H9 (cell line): ENCODE measurements around the gene PRSS56. TPM values are rescaled to one million over a fixed set of nuclear protein-coding genes. Genes with fewer than 3 reads are reported as not detected.

Experiments
- DNase-seq: peaks from one replicate; pipeline ENCODE4 v3.0.0-alpha.2; 2017
- H2AFZ ChIP-seq: one replicate; pipeline ENCODE4 v1.6.1; 2013; ENCODE audit warnings: mild to moderate bottlenecking, low read length, control low read depth, moderate library complexity
- H2AK5ac ChIP-seq: 2 replicates; pipeline ENCODE4 v1.6.1; 2013; ENCODE audit warnings: low read length, control low read depth, mixed read lengths; ENCODE audit not compliant: insufficient read length
- H2BK120ac ChIP-seq: one replicate; pipeline ENCODE4 v1.6.1; 2013; ENCODE audit warnings: low read depth, mild to moderate bottlenecking, low read length, control low read depth, inconsistent platforms; ENCODE audit not compliant: poor library complexity, severe bottlenecking
- H2BK12ac ChIP-seq: 2 replicates; pipeline ENCODE4 v1.6.1; 2013; ENCODE audit warnings: low read length, control low read depth, mixed read lengths, low read depth; ENCODE audit not compliant: insufficient read length
- H2BK15ac ChIP-seq: 2 replicates; pipeline ENCODE4 v1.6.1; 2013; ENCODE audit warnings: low read depth, low read length, control low read depth
- H2BK20ac ChIP-seq: one replicate; pipeline ENCODE4 v1.6.1; 2013; ENCODE audit warnings: low read depth, mild to moderate bottlenecking, low read length, control low read depth, inconsistent platforms; ENCODE audit not compliant: poor library complexity, severe bottlenecking
- H2BK5ac ChIP-seq: 2 replicates; pipeline ENCODE4 v1.6.1; 2013; ENCODE audit warnings: low read length, control low read depth, mixed read lengths; ENCODE audit not compliant: insufficient read length
- H3K14ac ChIP-seq: 2 replicates; pipeline ENCODE4 v1.6.1; 2013; ENCODE audit warnings: low read length, control low read depth; ENCODE audit not compliant: insufficient read depth
- H3K18ac ChIP-seq: 2 replicates; pipeline ENCODE4 v1.6.1; 2013; ENCODE audit warnings: low read depth, mild to moderate bottlenecking, mixed read lengths, low read length, control low read depth; ENCODE audit not compliant: insufficient read length
- H3K23ac ChIP-seq: 2 replicates; pipeline ENCODE4 v1.6.1; 2013; ENCODE audit warnings: low read length, control low read depth, mixed read lengths, low read depth; ENCODE audit not compliant: insufficient read length
- H3K23me2 ChIP-seq: 2 replicates; pipeline ENCODE4 v1.6.1; 2013; ENCODE audit warnings: low read depth, mild to moderate bottlenecking, mixed read lengths, low read length, control low read depth; ENCODE audit not compliant: insufficient read length, poor library complexity, severe bottlenecking
- H3K27ac ChIP-seq: 2 replicates; pipeline ENCODE4 v1.5.1; 2013; ENCODE audit warnings: low read length, control low read depth, mixed read lengths, low read depth; ENCODE audit not compliant: insufficient read length
- H3K27me3 ChIP-seq: 2 replicates; pipeline ENCODE4 v1.6.1; 2013; ENCODE audit warnings: low read length, control low read depth, inconsistent platforms; ENCODE audit not compliant: insufficient read depth
- H3K4ac ChIP-seq: 2 replicates; pipeline ENCODE4 v1.6.1; 2013; ENCODE audit warnings: low read depth, mild to moderate bottlenecking, control low read depth, inconsistent platforms, low read length, moderate library complexity
- H3K4me1 ChIP-seq: 2 replicates; pipeline ENCODE4 v1.6.1; 2013; ENCODE audit warnings: low read length, control low read depth, inconsistent platforms; ENCODE audit not compliant: insufficient read depth
- H3K4me2 ChIP-seq: 2 replicates; pipeline ENCODE4 v1.6.1; 2013; ENCODE audit warnings: low read length, control low read depth, mixed read lengths; ENCODE audit not compliant: insufficient read length, insufficient read depth
- H3K56ac ChIP-seq: 2 replicates; pipeline ENCODE4 v1.6.1; 2013; ENCODE audit warnings: low read depth, mild to moderate bottlenecking, mixed read lengths, low read length, control low read depth; ENCODE audit not compliant: insufficient read length
- H3K79me1 ChIP-seq: 2 replicates; pipeline ENCODE4 v1.6.1; 2013; ENCODE audit warnings: low read depth, mild to moderate bottlenecking, moderate library complexity, low read length, control low read depth, inconsistent platforms; ENCODE audit not compliant: insufficient read depth, poor library complexity, severe bottlenecking
- H3K79me2 ChIP-seq: 2 replicates; pipeline ENCODE4 v1.6.1; 2013; ENCODE audit warnings: low read length, control low read depth, inconsistent platforms; ENCODE audit not compliant: insufficient read depth
- H3K9ac ChIP-seq: 2 replicates; pipeline ENCODE4 v1.6.1; 2013; ENCODE audit warnings: low read length, control low read depth, mixed read lengths; ENCODE audit not compliant: insufficient read length; ENCODE audit errors: extremely low read depth
- H3K9me3 ChIP-seq: one replicate; pipeline ENCODE4 v1.6.1; 2013; ENCODE audit warnings: low read depth, low read length, inconsistent platforms; ENCODE audit not compliant: control insufficient read depth
- H3T11ph ChIP-seq: one replicate; pipeline ENCODE4 v1.6.1; 2013; ENCODE audit warnings: mild to moderate bottlenecking, low read length, control low read depth, inconsistent platforms
- H4K20me1 ChIP-seq: one replicate; pipeline ENCODE4 v1.6.1; 2013; ENCODE audit not compliant: control insufficient read depth, insufficient read length, insufficient read depth
- H4K5ac ChIP-seq: 2 replicates; pipeline ENCODE4 v1.6.1; 2013; ENCODE audit warnings: low read depth, mild to moderate bottlenecking, mixed read lengths, low read length, control low read depth; ENCODE audit not compliant: insufficient read length
- H4K8ac ChIP-seq: replicated peaks from 2 replicates; pipeline ENCODE4 v1.6.1; 2013; ENCODE audit warnings: low read length, control low read depth, mixed read lengths, low read depth; ENCODE audit not compliant: insufficient read length
- H4K91ac ChIP-seq: 2 replicates; pipeline ENCODE4 v1.6.1; 2013; ENCODE audit warnings: low read depth, mild to moderate bottlenecking, moderate library complexity, mixed read lengths, low read length, control low read depth; ENCODE audit not compliant: insufficient read length
- H3K27ac Mint-ChIP-seq, 3 experiments: 2 replicates in 2 of 3; 3 replicates in 1 of 3; pipeline ENCODE4 v1.8.0; 2020 to 2021; ENCODE audit warnings: mixed read lengths in 3 of 3, mild to moderate bottlenecking in 1 of 3, moderate library complexity in 1 of 3
- H3K27me3 Mint-ChIP-seq: 2 replicates; pipeline ENCODE4 v1.8.0; 2021; ENCODE audit warnings: low read depth, mild to moderate bottlenecking, moderate library complexity, mixed read lengths
- H3K36me3 Mint-ChIP-seq, 3 experiments: 2 replicates in 2 of 3; 3 replicates in 1 of 3; pipeline ENCODE4 v1.8.0; 2020 to 2021; ENCODE audit warnings: low read depth in 3 of 3, mixed read lengths in 3 of 3; ENCODE audit not compliant: insufficient read depth in 1 of 3
- H3K4me1 Mint-ChIP-seq, 2 experiments: 2 replicates each; pipeline ENCODE4 v1.8.0; 2020; ENCODE audit warnings: mixed read lengths in 2 of 2
- H3K4me3 Mint-ChIP-seq, 2 experiments: 2 replicates in 1 of 2; 3 replicates in 1 of 2; pipeline ENCODE4 v1.8.0; 2020 to 2021; ENCODE audit warnings: mild to moderate bottlenecking in 2 of 2, mixed read lengths in 2 of 2, moderate library complexity in 1 of 2
- H3K9me3 Mint-ChIP-seq, 2 experiments: 2 replicates in 1 of 2; 3 replicates in 1 of 2; pipeline ENCODE4 v1.8.0; 2020; ENCODE audit warnings: mild to moderate bottlenecking in 2 of 2, mixed read lengths in 2 of 2, moderate library complexity in 1 of 2
- WGBS: extraction: QIAGEN DNeasy Blood & Tissue Kit; methylation state at CpG from one replicate; pipeline ENCODE4 v1.1.7; 2013; ENCODE audit warnings: missing lambda C conversion rate, low lambda C conversion rate, mixed read lengths; ENCODE audit not compliant: insufficient read length; ENCODE audit errors: extremely low coverage; 5-methylcytosine and 5-hydroxymethylcytosine counted together
- total RNA-seq: library from RNA; stranded (reverse); gene quantifications from 2 replicates; pipeline ENCODE4 v1.2.1, GENCODE V29; 2021
- TF ChIP-seq, protein P1 (sequence below): fragments of 200-600 bp; sonication (generic); conservative IDR thresholded peaks from 3 replicates; pipeline ENCODE4 v1.8.0; 2021; ENCODE audit warnings: antibody characterized with exemption, mild to moderate bottlenecking

Gene PRSS56
- total RNA-seq, 1 experiment from 2014 or later: not detected

DNA sequence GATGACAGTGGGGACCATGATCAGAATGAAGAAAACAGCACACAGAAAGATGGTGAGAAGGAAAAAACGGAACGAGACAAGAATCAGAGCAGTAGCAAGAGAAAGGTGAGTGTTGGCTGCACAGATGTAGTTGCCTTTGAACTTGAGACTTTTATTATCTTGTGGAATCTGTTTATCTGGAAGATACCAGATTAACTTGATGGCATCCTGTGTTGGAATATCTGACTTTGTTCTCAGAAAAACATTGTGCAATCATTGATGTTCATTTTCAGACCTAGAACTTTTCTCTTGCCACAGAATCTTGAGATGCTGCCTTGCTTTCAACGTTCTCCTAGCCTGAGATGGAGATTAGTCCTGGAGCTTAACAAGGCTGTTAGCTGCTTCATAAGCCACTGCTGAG lies 36.2 kb downstream of the PRSS56 start:
- no peak overlapping the region for H3K4me3 Mint-ChIP-seq
- Histone ChIP-seq H4K5ac (no peak overlapping the region), H3K56ac (no peak overlapping the region), H3K9ac (no peak overlapping the region), H3K14ac (no peak overlapping the region), H3T11ph (no peak overlapping the region), H3K23me2 (peaks cover under 1% of the 10 kb centered on the region), H3K27ac (no peak overlapping the region), H4K20me1 (no peaks in the 10 kb centered on the region), H3K79me2 (peaks cover 9% of the 10 kb centered on the region; the same call in 1 of the 2 replicates), H2BK20ac (no peak overlapping the region), H2BK15ac (no peak overlapping the region), H4K8ac (no peak overlapping the region), H2AFZ (no peak overlapping the region), H3K27me3 (no peaks in the 10 kb centered on the region), H2AK5ac (no peak overlapping the region), H3K23ac (no peak overlapping the region), H3K9me3 (no peaks in the 10 kb centered on the region), H3K4me1 (no peaks in the 10 kb centered on the region; the same call in 1 of the 2 replicates), H3K4me2 (no peak overlapping the region), H3K4ac (no peak overlapping the region), H2BK12ac (no peak overlapping the region), H4K91ac (no peak overlapping the region), H3K18ac (no peak overlapping the region), H3K79me1 (peaks cover 6% of the 10 kb centered on the region), H2BK5ac (no peak overlapping the region), H2BK120ac (no peak overlapping the region)
- no CpG with 5 or more reads among the region's 3 CpGs for WGBS
- no peak overlapping the region for H3K27ac Mint-ChIP-seq
- DNase-seq: no peak
- H3K36me3 Mint-ChIP-seq: peaks cover 21 to 53% (median 47%) of the 10 kb centered on the region in 3 experiments; a peak in 6 of 7 replicates
- H3K4me1 Mint-ChIP-seq: peaks cover 5% of the 10 kb centered on the region in 2 experiments
- TF ChIP-seq, protein P1, sequence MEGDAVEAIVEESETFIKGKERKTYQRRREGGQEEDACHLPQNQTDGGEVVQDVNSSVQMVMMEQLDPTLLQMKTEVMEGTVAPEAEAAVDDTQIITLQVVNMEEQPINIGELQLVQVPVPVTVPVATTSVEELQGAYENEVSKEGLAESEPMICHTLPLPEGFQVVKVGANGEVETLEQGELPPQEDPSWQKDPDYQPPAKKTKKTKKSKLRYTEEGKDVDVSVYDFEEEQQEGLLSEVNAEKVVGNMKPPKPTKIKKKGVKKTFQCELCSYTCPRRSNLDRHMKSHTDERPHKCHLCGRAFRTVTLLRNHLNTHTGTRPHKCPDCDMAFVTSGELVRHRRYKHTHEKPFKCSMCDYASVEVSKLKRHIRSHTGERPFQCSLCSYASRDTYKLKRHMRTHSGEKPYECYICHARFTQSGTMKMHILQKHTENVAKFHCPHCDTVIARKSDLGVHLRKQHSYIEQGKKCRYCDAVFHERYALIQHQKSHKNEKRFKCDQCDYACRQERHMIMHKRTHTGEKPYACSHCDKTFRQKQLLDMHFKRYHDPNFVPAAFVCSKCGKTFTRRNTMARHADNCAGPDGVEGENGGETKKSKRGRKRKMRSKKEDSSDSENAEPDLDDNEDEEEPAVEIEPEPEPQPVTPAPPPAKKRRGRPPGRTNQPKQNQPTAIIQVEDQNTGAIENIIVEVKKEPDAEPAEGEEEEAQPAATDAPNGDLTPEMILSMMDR: no peak
- no peaks in the 10 kb centered on the region for H3K27me3 Mint-ChIP-seq
- no peaks in the 10 kb centered on the region for H3K9me3 Mint-ChIP-seq
